Ishikawa (cell line): ENCODE data around the gene CTNNA3.

Experiments
- CEBPB ChIP-seq: IDR thresholded peaks from 2 replicates; pipeline ENCODE4 v1.6.1; 2012
- CREB1 ChIP-seq: IDR thresholded peaks from 2 replicates; pipeline ENCODE4 v1.6.1; 2012; ENCODE audit warnings: low read depth
- EGR1 ChIP-seq: IDR thresholded peaks from 2 replicates; pipeline ENCODE4 v1.6.1; 2012
- EP300 ChIP-seq: IDR thresholded peaks from 2 replicates; pipeline ENCODE4 v1.6.1; 2012; ENCODE audit warnings: borderline replicate concordance
- FOXM1 ChIP-seq: IDR thresholded peaks from 2 replicates; pipeline ENCODE4 v1.6.1; 2012; ENCODE audit warnings: low read depth, borderline replicate concordance
- NFIC ChIP-seq: IDR thresholded peaks from 2 replicates; pipeline ENCODE4 v1.6.1; 2012
- RAD21 ChIP-seq: IDR thresholded peaks from 2 replicates; pipeline ENCODE4 v1.6.1; 2012; ENCODE audit warnings: low read depth
- TAF1 ChIP-seq: IDR thresholded peaks from 2 replicates; pipeline ENCODE4 v1.6.1; 2012; ENCODE audit warnings: low read depth, mild to moderate bottlenecking
- TCF12 ChIP-seq: IDR thresholded peaks from 2 replicates; pipeline ENCODE4 v1.6.1; 2012; ENCODE audit warnings: low read depth
- TEAD4 ChIP-seq: IDR thresholded peaks from 2 replicates; pipeline ENCODE4 v1.6.1; 2012
- USF1 ChIP-seq: IDR thresholded peaks from 2 replicates; pipeline ENCODE4 v1.6.1; 2012
- YY1 ChIP-seq: IDR thresholded peaks from 2 replicates; pipeline ENCODE4 v1.6.1; 2012; ENCODE audit warnings: low read depth
- ZBTB7A ChIP-seq: IDR thresholded peaks from 2 replicates; pipeline ENCODE4 v1.6.1; 2012; ENCODE audit warnings: low read depth
- TF ChIP-seq, protein P1 (sequence below): IDR thresholded peaks from 2 replicates; pipeline ENCODE4 v1.6.1; 2012; ENCODE audit warnings: low read depth, mild to moderate bottlenecking
- TF ChIP-seq, protein P2 (sequence below): IDR thresholded peaks from 2 replicates; pipeline ENCODE4 v1.6.1; 2012

CTNNA3 gene

GRCh38 chr10:66291133-66291532 is 1404.9 kb downstream of the CTNNA3 start:
- TF ChIP-seq YY1 (no peak), TEAD4 (no peak), ZBTB7A (no peak), CREB1 (no peak), NFIC (no peak), EGR1 (no peak), USF1 (no peak), RAD21 (no peak), CEBPB (no peak), TCF12 (no peak)
- TF ChIP-seq, protein P1, sequence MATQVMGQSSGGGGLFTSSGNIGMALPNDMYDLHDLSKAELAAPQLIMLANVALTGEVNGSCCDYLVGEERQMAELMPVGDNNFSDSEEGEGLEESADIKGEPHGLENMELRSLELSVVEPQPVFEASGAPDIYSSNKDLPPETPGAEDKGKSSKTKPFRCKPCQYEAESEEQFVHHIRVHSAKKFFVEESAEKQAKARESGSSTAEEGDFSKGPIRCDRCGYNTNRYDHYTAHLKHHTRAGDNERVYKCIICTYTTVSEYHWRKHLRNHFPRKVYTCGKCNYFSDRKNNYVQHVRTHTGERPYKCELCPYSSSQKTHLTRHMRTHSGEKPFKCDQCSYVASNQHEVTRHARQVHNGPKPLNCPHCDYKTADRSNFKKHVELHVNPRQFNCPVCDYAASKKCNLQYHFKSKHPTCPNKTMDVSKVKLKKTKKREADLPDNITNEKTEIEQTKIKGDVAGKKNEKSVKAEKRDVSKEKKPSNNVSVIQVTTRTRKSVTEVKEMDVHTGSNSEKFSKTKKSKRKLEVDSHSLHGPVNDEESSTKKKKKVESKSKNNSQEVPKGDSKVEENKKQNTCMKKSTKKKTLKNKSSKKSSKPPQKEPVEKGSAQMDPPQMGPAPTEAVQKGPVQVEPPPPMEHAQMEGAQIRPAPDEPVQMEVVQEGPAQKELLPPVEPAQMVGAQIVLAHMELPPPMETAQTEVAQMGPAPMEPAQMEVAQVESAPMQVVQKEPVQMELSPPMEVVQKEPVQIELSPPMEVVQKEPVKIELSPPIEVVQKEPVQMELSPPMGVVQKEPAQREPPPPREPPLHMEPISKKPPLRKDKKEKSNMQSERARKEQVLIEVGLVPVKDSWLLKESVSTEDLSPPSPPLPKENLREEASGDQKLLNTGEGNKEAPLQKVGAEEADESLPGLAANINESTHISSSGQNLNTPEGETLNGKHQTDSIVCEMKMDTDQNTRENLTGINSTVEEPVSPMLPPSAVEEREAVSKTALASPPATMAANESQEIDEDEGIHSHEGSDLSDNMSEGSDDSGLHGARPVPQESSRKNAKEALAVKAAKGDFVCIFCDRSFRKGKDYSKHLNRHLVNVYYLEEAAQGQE = no peak

- TF ChIP-seq USF1 = no peak
- TF ChIP-seq, protein P1 = no peak
- TF ChIP-seq RAD21 = no peak
- TF ChIP-seq ZBTB7A = no peak
- TF ChIP-seq EGR1 = no peak
- TF ChIP-seq TEAD4 = no peak
- no peak for TF ChIP-seq CEBPB
- TF ChIP-seq NFIC = no peak
- no peak for TF ChIP-seq FOXM1
These were observed 1411.4 kb downstream of the CTNNA3 start for GRCh38 chr10:66284621-66285020.

GRCh38 chr10:66283874-66284464 is 1412.0 kb downstream of the CTNNA3 start:
- TF ChIP-seq RAD21 = no peak
- TF ChIP-seq YY1 = no peak
- no peak for TF ChIP-seq EP300
- TF ChIP-seq NFIC = no peak
- no peak for TF ChIP-seq TAF1
- no peak for TF ChIP-seq CREB1
- no peak for TF ChIP-seq ZBTB7A
- TF ChIP-seq USF1 = no peak
- TF ChIP-seq, protein P1 = no peak
- no peak for TF ChIP-seq FOXM1
- TF ChIP-seq, protein P2, sequence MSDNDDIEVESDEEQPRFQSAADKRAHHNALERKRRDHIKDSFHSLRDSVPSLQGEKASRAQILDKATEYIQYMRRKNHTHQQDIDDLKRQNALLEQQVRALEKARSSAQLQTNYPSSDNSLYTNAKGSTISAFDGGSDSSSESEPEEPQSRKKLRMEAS = no peak
- TF ChIP-seq TCF12 = no peak

DNA sequence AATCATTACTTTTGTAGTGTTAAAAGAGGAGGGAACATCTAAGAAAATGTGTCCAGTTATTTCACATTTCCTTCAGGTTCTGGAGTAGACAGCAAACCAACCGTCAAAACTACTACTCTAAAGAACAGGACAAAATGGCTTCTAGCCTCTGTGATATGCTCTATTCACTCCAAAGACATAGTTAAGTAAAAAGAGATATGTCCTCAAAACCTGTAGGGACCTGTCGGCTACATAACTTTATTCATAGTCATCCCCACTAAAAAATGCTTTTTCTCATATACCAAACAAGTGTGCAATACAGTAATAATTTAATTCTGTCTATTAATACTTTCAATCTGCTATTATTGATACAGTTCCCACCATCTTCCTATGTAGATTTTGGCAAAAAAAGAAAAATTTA is 1412.9 kb downstream of the CTNNA3 start:
- no peak for TF ChIP-seq TAF1
- TF ChIP-seq, protein P1 = no peak
- TF ChIP-seq CEBPB = no peak
- TF ChIP-seq USF1 = no peak
- TF ChIP-seq CREB1 = no peak
- no peak for TF ChIP-seq EP300
- no peak for TF ChIP-seq NFIC
- TF ChIP-seq EGR1 = no peak
- TF ChIP-seq RAD21 = no peak
- TF ChIP-seq YY1 = no peak
